HEK293 (cell line): ENCODE results near the gene ABLIM3.

Experiments used
- GFI1B ChIP-seq: fragments of 450-650 bp; formaldehyde crosslinking; IDR thresholded peaks from 2 replicates; pipeline ENCODE4 v1.5.1; 2016; ENCODE audit warnings: missing biosample characterization, missing genetic modification characterization
- GLI2 ChIP-seq: fragments of 450-650 bp; formaldehyde crosslinking; IDR thresholded peaks from 2 replicates; pipeline ENCODE4; 2017; ENCODE audit warnings: missing biosample characterization, missing genetic modification characterization, low read depth, borderline replicate concordance
- GLIS1 ChIP-seq: fragments of 450-650 bp; formaldehyde crosslinking; IDR thresholded peaks from 2 replicates; pipeline ENCODE4 v1.5.1; 2016; ENCODE audit warnings: missing biosample characterization, missing genetic modification characterization
- IKZF3 ChIP-seq: fragments of 450-650 bp; IDR thresholded peaks from 2 replicates; pipeline ENCODE4 v1.5.0; 2018; ENCODE audit warnings: missing biosample characterization, mild to moderate bottlenecking, missing genetic modification characterization, moderate library complexity
- KLF16 ChIP-seq: fragments of 450-650 bp; formaldehyde crosslinking; IDR thresholded peaks from 2 replicates; pipeline ENCODE4 v1.5.1; 2017; ENCODE audit warnings: missing biosample characterization, missing genetic modification characterization
- MEIS1 ChIP-seq: sonication (generic); formaldehyde crosslinking; IDR thresholded peaks from 2 replicates; pipeline ENCODE4 v1.8.1; 2022; ENCODE audit warnings: missing genetic modification reagents, mild to moderate bottlenecking, borderline replicate concordance
- PBX3 ChIP-seq: sonication (generic); formaldehyde crosslinking; IDR thresholded peaks from 2 replicates; pipeline ENCODE4 v1.8.1; 2022; ENCODE audit warnings: mild to moderate bottlenecking, moderate library complexity, missing genetic modification reagents
- ZFHX2 ChIP-seq: fragments of 450-650 bp; formaldehyde crosslinking; conservative IDR thresholded peaks from 2 replicates; pipeline ENCODE4 v1.5.1; 2016; ENCODE audit warnings: missing biosample characterization, missing genetic modification characterization
- ZNF324 ChIP-seq: fragments of 450-650 bp; formaldehyde crosslinking; IDR thresholded peaks from 2 replicates; pipeline ENCODE4 v1.5.1; 2016; ENCODE audit warnings: missing biosample characterization, missing genetic modification characterization
- ZNF341 ChIP-seq: fragments of 450-650 bp; formaldehyde crosslinking; IDR thresholded peaks from 2 replicates; pipeline ENCODE4; 2016; ENCODE audit warnings: low read depth, missing biosample characterization, missing genetic modification characterization
- ZNF362 ChIP-seq: fragments of 450-650 bp; formaldehyde crosslinking; IDR thresholded peaks from 2 replicates; pipeline ENCODE4 v1.5.1; 2016; ENCODE audit warnings: missing biosample characterization, missing genetic modification characterization
- ZNF654 ChIP-seq: fragments of 450-650 bp; formaldehyde crosslinking; IDR thresholded peaks from 2 replicates; pipeline ENCODE4 v1.5.1; 2016; ENCODE audit warnings: low read depth, missing biosample characterization, missing genetic modification characterization
- ZNF658 ChIP-seq: fragments of 450-650 bp; formaldehyde crosslinking; IDR thresholded peaks from 2 replicates; pipeline ENCODE4; 2016; ENCODE audit warnings: missing biosample characterization, missing genetic modification characterization
- ZNF660 ChIP-seq: fragments of 450-650 bp; IDR thresholded peaks from 2 replicates; pipeline ENCODE4 v1.5.1; 2018; ENCODE audit warnings: missing biosample characterization, mild to moderate bottlenecking, missing genetic modification characterization
- TF ChIP-seq, protein P1 (sequence below): fragments of 450-650 bp; formaldehyde crosslinking; IDR thresholded peaks from 2 replicates; pipeline ENCODE4 v1.5.1; 2016; ENCODE audit warnings: missing biosample characterization, missing genetic modification characterization
- TF ChIP-seq, protein P2 (sequence below): fragments of 450-650 bp; formaldehyde crosslinking; IDR thresholded peaks from 2 replicates; pipeline ENCODE4 v1.5.1; 2016; ENCODE audit warnings: missing biosample characterization, missing genetic modification characterization
- TF ChIP-seq, protein P3 (sequence below): fragments of 450-650 bp; formaldehyde crosslinking; IDR thresholded peaks from 2 replicates; pipeline ENCODE4 v1.5.1; 2016; ENCODE audit warnings: missing biosample characterization, missing genetic modification characterization
- TF ChIP-seq, protein P4 (sequence below): fragments of 450-650 bp; formaldehyde crosslinking; IDR thresholded peaks from 2 replicates; pipeline ENCODE4 v1.5.1; 2016; ENCODE audit warnings: missing biosample characterization, missing genetic modification characterization, borderline replicate concordance

ABLIM3 gene

GRCh38 chr5:149268928-149269557 lies 127.8 kb downstream of the ABLIM3 start (continued):
- TF ChIP-seq ZNF362 (tag by site-specific recombination) (peak; percentile 76), IKZF3 (tag by site-specific recombination) (no peak), PBX3 (CRISPR knock-in tag) (no peak), ZNF654 (peak; percentile 90), GLIS1 (no peak), ZNF341 (tag by site-specific recombination) (no peak), ZNF324 (tag by site-specific recombination) (no peak), ZFHX2 (tag by site-specific recombination) (no peak), ZNF660 (tag by site-specific recombination) (peak; percentile 63; the same call in 1 of the 2 replicates), KLF16 (tag by site-specific recombination) (no peak), MEIS1 (CRISPR knock-in tag) (no peak), ZNF658 (tag by site-specific recombination) (no peak), GLI2 (tag by site-specific recombination) (no peak), GFI1B (no peak)
- TF ChIP-seq, protein P1, sequence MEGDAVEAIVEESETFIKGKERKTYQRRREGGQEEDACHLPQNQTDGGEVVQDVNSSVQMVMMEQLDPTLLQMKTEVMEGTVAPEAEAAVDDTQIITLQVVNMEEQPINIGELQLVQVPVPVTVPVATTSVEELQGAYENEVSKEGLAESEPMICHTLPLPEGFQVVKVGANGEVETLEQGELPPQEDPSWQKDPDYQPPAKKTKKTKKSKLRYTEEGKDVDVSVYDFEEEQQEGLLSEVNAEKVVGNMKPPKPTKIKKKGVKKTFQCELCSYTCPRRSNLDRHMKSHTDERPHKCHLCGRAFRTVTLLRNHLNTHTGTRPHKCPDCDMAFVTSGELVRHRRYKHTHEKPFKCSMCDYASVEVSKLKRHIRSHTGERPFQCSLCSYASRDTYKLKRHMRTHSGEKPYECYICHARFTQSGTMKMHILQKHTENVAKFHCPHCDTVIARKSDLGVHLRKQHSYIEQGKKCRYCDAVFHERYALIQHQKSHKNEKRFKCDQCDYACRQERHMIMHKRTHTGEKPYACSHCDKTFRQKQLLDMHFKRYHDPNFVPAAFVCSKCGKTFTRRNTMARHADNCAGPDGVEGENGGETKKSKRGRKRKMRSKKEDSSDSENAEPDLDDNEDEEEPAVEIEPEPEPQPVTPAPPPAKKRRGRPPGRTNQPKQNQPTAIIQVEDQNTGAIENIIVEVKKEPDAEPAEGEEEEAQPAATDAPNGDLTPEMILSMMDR (tag by site-specific recombination), result peak; percentile 28
- TF ChIP-seq, protein P2, sequence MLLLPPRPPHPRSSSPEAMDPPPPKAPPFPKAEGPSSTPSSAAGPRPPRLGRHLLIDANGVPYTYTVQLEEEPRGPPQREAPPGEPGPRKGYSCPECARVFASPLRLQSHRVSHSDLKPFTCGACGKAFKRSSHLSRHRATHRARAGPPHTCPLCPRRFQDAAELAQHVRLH (tag by site-specific recombination), result no peak
- TF ChIP-seq, protein P3, sequence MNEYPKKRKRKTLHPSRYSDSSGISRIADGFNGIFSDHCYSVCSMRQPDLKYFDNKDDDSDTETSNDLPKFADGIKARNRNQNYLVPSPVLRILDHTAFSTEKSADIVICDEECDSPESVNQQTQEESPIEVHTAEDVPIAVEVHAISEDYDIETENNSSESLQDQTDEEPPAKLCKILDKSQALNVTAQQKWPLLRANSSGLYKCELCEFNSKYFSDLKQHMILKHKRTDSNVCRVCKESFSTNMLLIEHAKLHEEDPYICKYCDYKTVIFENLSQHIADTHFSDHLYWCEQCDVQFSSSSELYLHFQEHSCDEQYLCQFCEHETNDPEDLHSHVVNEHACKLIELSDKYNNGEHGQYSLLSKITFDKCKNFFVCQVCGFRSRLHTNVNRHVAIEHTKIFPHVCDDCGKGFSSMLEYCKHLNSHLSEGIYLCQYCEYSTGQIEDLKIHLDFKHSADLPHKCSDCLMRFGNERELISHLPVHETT (tag by site-specific recombination), result no peak
- TF ChIP-seq, protein P4, sequence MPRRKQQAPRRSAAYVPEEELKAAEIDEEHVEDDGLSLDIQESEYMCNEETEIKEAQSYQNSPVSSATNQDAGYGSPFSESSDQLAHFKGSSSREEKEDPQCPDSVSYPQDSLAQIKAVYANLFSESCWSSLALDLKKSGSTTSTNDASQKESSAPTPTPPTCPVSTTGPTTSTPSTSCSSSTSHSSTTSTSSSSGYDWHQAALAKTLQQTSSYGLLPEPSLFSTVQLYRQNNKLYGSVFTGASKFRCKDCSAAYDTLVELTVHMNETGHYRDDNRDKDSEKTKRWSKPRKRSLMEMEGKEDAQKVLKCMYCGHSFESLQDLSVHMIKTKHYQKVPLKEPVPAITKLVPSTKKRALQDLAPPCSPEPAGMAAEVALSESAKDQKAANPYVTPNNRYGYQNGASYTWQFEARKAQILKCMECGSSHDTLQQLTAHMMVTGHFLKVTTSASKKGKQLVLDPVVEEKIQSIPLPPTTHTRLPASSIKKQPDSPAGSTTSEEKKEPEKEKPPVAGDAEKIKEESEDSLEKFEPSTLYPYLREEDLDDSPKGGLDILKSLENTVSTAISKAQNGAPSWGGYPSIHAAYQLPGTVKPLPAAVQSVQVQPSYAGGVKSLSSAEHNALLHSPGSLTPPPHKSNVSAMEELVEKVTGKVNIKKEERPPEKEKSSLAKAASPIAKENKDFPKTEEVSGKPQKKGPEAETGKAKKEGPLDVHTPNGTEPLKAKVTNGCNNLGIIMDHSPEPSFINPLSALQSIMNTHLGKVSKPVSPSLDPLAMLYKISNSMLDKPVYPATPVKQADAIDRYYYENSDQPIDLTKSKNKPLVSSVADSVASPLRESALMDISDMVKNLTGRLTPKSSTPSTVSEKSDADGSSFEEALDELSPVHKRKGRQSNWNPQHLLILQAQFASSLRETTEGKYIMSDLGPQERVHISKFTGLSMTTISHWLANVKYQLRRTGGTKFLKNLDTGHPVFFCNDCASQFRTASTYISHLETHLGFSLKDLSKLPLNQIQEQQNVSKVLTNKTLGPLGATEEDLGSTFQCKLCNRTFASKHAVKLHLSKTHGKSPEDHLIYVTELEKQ (tag by site-specific recombination), result no peak
